ENCODE results near the gene CARHSP1. TPM values are rescaled to one million over a fixed set of nuclear protein-coding genes. Genes with fewer than 3 reads are reported as not detected.
"Not testable (repeated sequence)": the region's sequence is repeated elsewhere in the genome, so short reads cannot be mapped to it uniquely, and the experiment has no call there.

CARHSP1 gene
- total and polyA plus RNA-seq, 4 experiments from 2014 or later, result 33.2 to 57.2 (median 41.3) TPM

DNA sequence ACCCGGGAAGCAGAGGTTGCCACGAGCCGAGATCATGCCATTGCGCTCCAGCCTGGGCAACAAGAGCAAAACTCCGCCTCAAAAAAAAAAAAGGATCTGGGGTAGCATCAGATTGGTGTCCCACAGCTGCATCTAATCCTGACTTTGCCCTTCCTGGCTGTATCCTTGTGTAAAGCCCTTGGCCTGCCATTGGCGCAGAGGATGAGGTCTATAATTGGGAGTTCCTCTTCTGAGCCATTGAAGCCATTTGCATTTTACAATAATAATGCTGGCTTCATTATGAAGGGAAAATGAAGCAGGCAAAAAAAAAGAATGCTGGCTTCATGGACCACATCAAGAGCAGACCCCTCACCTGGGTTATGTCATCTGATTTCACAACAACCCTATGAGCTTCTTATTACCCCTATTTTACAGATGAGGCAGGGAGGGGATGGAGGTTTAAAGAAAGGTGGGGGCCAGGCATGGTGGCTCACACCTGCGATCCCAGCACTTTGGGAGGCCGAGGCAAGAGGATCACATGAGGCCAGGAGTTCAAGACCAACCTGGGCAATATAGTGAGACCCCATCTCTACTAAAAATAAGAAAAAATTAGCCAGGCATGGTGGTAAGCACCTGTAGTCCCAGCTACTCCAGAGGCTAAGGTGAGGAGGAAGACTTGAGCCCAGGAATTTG lies 12.2 kb upstream of the CARHSP1 start:
- Mint-ChIP-seq H3K9me3 (peaks cover 0 to 3% (median 0%) of the 10 kb centered on the region in 8 donors), H3K4me3 (no peak overlapping the region), H3K4me1 (peaks cover 3 to 23% (median 14%) of the 10 kb centered on the region in 4 donors), H3K27ac (peak overlapping the region in 1 of 7 donors; percentile 13), H3K36me3 (no peaks in the 10 kb centered on the region), H3K27me3 (peaks cover 6 to 8% of the 10 kb centered on the region in 2 donors)
- H3K27ac ChIP-seq (ENCODE audit: low read depth, low read length), result no peak overlapping the region
- H3K4me3 ChIP-seq (ENCODE audit: low read length in 2 of 2), result no peak overlapping the region
- DNase-seq, result no peak
- no peaks in the 10 kb centered on the region for H3K27me3 ChIP-seq (ENCODE audit: insufficient read depth, low read length)
- CTCF ChIA-PET (ENCODE audit: partially characterized antibody), result interaction anchor here (0.5 to 6.2 kb wide), 31 partner anchors 8 to 312 kb away, joined by 3 to 57 read pairs (median 5); partner anchors contain the start of genes CARHSP1, PMM2 and TMEM186
- H3K9me3 ChIP-seq (ENCODE audit: control insufficient read depth in 1 of 2, low read length in 2 of 2), result no peaks in the 10 kb centered on the region
- H3K4me1 ChIP-seq (ENCODE audit: insufficient read depth, low read length), result peaks cover 3% of the 10 kb centered on the region
- POLR2A ChIA-PET (ENCODE audit: partially characterized antibody), result interaction anchor here (1.3 to 2.4 kb wide), 4 partner anchors 10 to 18 kb away, joined by 3 to 21 read pairs (median 6); partner anchors contain the start of gene CARHSP1
- intact Hi-C loops (cut with micrococcal nuclease), result loop anchor here (1.0 to 2.0 kb wide), 3 partner anchors 220 to 314 kb away; no protein-coding TSS in a partner anchor
- no peaks in the 10 kb centered on the region for H3K36me3 ChIP-seq (ENCODE audit: insufficient read depth, low read length)

DNA sequence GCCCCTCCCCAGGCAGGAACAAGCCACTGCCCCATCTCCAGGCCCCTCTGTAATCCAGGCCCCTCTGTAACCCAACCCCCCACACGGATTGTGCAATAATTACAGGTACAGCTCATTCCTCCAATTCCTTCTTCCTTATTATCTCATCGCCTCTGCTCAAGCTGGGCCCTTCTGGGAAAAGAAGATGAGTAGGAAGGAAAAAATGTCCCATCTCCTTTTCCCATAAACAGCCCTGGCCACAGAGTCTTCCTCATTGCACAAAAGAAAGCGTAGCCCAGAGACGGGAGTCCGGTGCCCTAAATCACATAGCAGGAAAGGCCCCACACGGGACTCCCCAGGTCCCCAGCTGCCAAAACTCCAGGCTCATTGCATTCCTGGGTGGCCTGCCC lies 9.7 kb upstream of the CARHSP1 start:
- Mint-ChIP-seq H3K4me1 (peaks cover 3 to 20% (median 10%) of the 10 kb centered on the region in 4 donors), H3K4me3 (no peak overlapping the region), H3K36me3 (no peaks in the 10 kb centered on the region), H3K9me3 (peaks cover 0 to 3% (median 0%) of the 10 kb centered on the region in 8 donors), H3K27ac (no peak overlapping the region), H3K27me3 (no peaks in the 10 kb centered on the region)
- Histone ChIP-seq H3K4me1 (ENCODE audit: insufficient read depth, low read length) (peaks cover 3% of the 10 kb centered on the region), H3K36me3 (ENCODE audit: insufficient read depth, low read length) (no peaks in the 10 kb centered on the region), H3K27ac (ENCODE audit: low read depth, low read length) (no peak overlapping the region), H3K4me3 (ENCODE audit: low read length in 2 of 2) (no peak overlapping the region), H3K9me3 (ENCODE audit: control insufficient read depth in 1 of 2, low read length in 2 of 2) (no peaks in the 10 kb centered on the region), H3K27me3 (ENCODE audit: insufficient read depth, low read length) (no peaks in the 10 kb centered on the region)
- ChIA-PET POLR2A (ENCODE audit: partially characterized antibody) (interaction anchor here (1.8 kb wide), 1 partner anchor 9 kb away, joined by 8 read pairs; the partner anchor contains the start of gene CARHSP1), CTCF (ENCODE audit: partially characterized antibody) (interaction anchor here (0.9 to 6.2 kb wide), 15 partner anchors 9 to 310 kb away, joined by 3 to 57 read pairs (median 9); partner anchors contain the start of gene CARHSP1)
- DNase-seq, result no peak
- intact Hi-C loops (cut with micrococcal nuclease), result no loop called here

GRCh38 chr16:8877894-8878522 lies 9.2 kb upstream of the CARHSP1 start:
- Mint-ChIP-seq H3K27ac (no peak overlapping the region), H3K36me3 (no peaks in the 10 kb centered on the region), H3K4me1 (peaks cover 3 to 20% (median 10%) of the 10 kb centered on the region in 4 donors), H3K4me3 (no peak overlapping the region), H3K27me3 (no peaks in the 10 kb centered on the region), H3K9me3 (peaks cover 0 to 3% (median 0%) of the 10 kb centered on the region in 8 donors)
- POLR2A ChIA-PET (ENCODE audit: partially characterized antibody), result interaction anchor here (1.8 kb wide), 1 partner anchor 9 kb away, joined by 8 read pairs; the partner anchor contains the start of gene CARHSP1
- Histone ChIP-seq H3K9me3 (ENCODE audit: control insufficient read depth in 1 of 2, low read length in 2 of 2) (no peaks in the 10 kb centered on the region), H3K4me1 (ENCODE audit: insufficient read depth, low read length) (peaks cover 3% of the 10 kb centered on the region), H3K36me3 (ENCODE audit: insufficient read depth, low read length) (no peaks in the 10 kb centered on the region), H3K4me3 (ENCODE audit: low read length in 2 of 2) (no peak overlapping the region), H3K27me3 (ENCODE audit: insufficient read depth, low read length) (no peaks in the 10 kb centered on the region), H3K27ac (ENCODE audit: low read depth, low read length) (no peak overlapping the region)
- DNase-seq, result no peak
- CTCF ChIA-PET (ENCODE audit: partially characterized antibody), result interaction anchor here (0.7 to 6.2 kb wide), 12 partner anchors 13 to 311 kb away, joined by 3 to 47 read pairs (median 12); no protein-coding TSS in a partner anchor
- intact Hi-C loops (cut with micrococcal nuclease), result no loop called here

- peaks cover 12% of the 10 kb centered on the region for H3K4me1 ChIP-seq (ENCODE audit: insufficient read depth, low read length)
- H3K27ac ChIP-seq (ENCODE audit: low read depth, low read length); H3K27me3 ChIP-seq (ENCODE audit: insufficient read depth, low read length); H3K36me3 Mint-ChIP-seq; H3K27ac Mint-ChIP-seq; H3K27me3 Mint-ChIP-seq; H3K4me3 Mint-ChIP-seq; H3K36me3 ChIP-seq (ENCODE audit: insufficient read depth, low read length); DNase-seq; CTCF ChIA-PET (ENCODE audit: partially characterized antibody); POLR2A ChIA-PET (ENCODE audit: partially characterized antibody); H3K9me3 Mint-ChIP-seq; H3K9me3 ChIP-seq (ENCODE audit: control insufficient read depth in 1 of 2, low read length in 2 of 2); intact Hi-C loops (cut with micrococcal nuclease); H3K4me3 ChIP-seq (ENCODE audit: low read length in 2 of 2): not testable (repeated sequence)
- peaks cover 10 to 28% (median 18%) of the 10 kb centered on the region in 4 donors for H3K4me1 Mint-ChIP-seq
These were observed 6.5 kb upstream of the CARHSP1 start for GRCh38 chr16:8875317-8875716.

DNA sequence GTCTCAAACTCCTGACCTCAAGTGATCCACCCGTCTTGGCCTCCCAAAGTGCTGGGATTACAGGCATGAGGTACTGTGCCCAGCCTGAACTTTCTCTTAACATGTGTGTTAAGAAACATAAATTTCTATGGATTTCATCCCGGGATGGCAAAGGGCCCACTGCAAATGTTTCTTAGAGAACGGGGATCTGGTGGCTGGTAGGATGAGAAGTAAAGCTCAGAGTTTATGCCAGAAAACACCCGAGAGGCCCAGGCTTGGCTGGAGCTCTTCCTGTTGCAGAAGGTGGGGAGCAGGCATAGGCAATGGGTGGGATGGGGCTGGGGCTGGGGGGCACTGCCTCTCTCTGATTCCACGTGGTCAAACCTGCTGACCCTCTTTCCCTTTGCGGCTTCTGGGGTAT lies 5.6 kb upstream of the CARHSP1 start:
- Mint-ChIP-seq H3K4me3 (no peak overlapping the region), H3K27ac (peak overlapping the region in 3 of 7 donors; percentile 25 to 64 (median 58)), H3K27me3 (no peaks in the 10 kb centered on the region), H3K36me3 (no peaks in the 10 kb centered on the region), H3K9me3 (peaks cover 0 to 1% (median 0%) of the 10 kb centered on the region in 8 donors), H3K4me1 (peaks cover 9 to 26% (median 18%) of the 10 kb centered on the region in 4 donors)
- POLR2A ChIA-PET (ENCODE audit: partially characterized antibody), result no interaction called here
- no peak for DNase-seq
- intact Hi-C loops (cut with micrococcal nuclease), result no loop called here
- H3K27ac ChIP-seq (ENCODE audit: low read depth, low read length), result no peak overlapping the region
- no peak overlapping the region for H3K4me3 ChIP-seq (ENCODE audit: low read length in 2 of 2)
- H3K27me3 ChIP-seq (ENCODE audit: insufficient read depth, low read length), result no peaks in the 10 kb centered on the region
- no peaks in the 10 kb centered on the region for H3K9me3 ChIP-seq (ENCODE audit: control insufficient read depth in 1 of 2, low read length in 2 of 2)
- peaks cover 12% of the 10 kb centered on the region for H3K4me1 ChIP-seq (ENCODE audit: insufficient read depth, low read length)
- CTCF ChIA-PET (ENCODE audit: partially characterized antibody), result interaction anchor here (1.1 kb wide), 1 partner anchor 9 kb away, joined by 3 read pairs; no protein-coding TSS in a partner anchor
- no peaks in the 10 kb centered on the region for H3K36me3 ChIP-seq (ENCODE audit: insufficient read depth, low read length)

GRCh38 chr16:8873866-8874195 lies 5.0 kb upstream of the CARHSP1 start:
- H3K4me3 Mint-ChIP-seq; DNase-seq; H3K36me3 Mint-ChIP-seq; POLR2A ChIA-PET (ENCODE audit: partially characterized antibody); H3K27ac ChIP-seq (ENCODE audit: low read depth, low read length); H3K27me3 ChIP-seq (ENCODE audit: insufficient read depth, low read length); H3K9me3 ChIP-seq (ENCODE audit: control insufficient read depth in 1 of 2, low read length in 2 of 2); H3K36me3 ChIP-seq (ENCODE audit: insufficient read depth, low read length); H3K4me3 ChIP-seq (ENCODE audit: low read length in 2 of 2); H3K27me3 Mint-ChIP-seq; H3K9me3 Mint-ChIP-seq; intact Hi-C loops (cut with micrococcal nuclease): not testable (repeated sequence)
- Mint-ChIP-seq H3K27ac (peak overlapping the region in 3 of 7 donors; percentile 29 to 58 (median 36)), H3K4me1 (peaks cover 12 to 30% (median 21%) of the 10 kb centered on the region in 4 donors)
- peaks cover 15% of the 10 kb centered on the region for H3K4me1 ChIP-seq (ENCODE audit: insufficient read depth, low read length)
- CTCF ChIA-PET (ENCODE audit: partially characterized antibody), result interaction anchor here (0.6 to 2.0 kb wide), 4 partner anchors 8 to 135 kb away, joined by 3 to 6 read pairs (median 3); partner anchors contain the start of gene LITAFD
